HG02571 (cell line): ENCODE measurements around the gene MRGPRX3.

ENCODE experiments used
- ATAC-seq: cut with Tn5 transposase; IDR thresholded peaks from one replicate; pipeline ENCODE4 v1.9.1; 2021; ENCODE audit warnings: mild to moderate bottlenecking, moderate library complexity; ENCODE audit not compliant: unreplicated experiment

The MRGPRX3 gene

DNA sequence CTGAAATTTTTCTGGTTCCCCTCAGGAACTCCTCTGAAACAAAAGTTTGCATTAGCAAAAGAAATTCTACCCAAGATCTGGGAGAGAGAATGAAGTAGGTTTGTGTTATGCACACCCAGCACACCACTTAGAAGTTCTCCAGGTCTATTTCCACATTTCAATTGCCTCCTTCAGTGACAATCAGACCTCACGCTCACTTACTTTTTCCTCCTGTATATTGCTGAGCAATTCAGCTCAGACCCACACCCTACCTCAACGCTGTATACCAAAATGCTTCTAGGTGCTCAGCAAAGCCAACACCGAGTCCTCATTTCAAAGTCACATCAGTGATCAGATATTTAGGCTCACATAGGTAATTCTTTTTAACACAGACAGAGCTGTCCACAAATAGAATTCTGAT, 19.2 kb downstream of the MRGPRX3 start:
- no peak for ATAC-seq

DNA sequence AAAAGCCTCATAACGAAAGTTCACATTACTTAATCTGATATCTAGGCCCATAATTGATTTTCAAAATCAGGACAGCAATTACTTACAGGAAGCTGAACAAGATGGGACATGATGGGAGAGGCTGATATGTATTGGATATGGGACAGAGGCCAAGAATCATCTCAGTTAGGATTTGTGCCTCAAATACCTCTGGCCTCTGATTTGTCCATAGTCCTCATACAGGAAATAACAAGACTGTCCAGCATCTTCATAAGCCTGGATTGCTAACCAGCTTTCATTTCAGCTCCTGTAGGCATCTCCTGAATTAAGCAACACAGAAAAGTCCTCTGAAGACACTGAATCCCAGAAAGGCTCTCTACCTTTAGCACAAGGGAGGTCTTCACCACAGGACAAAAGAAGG, 36.0 kb downstream of the MRGPRX3 start:
- no peak for ATAC-seq

DNA sequence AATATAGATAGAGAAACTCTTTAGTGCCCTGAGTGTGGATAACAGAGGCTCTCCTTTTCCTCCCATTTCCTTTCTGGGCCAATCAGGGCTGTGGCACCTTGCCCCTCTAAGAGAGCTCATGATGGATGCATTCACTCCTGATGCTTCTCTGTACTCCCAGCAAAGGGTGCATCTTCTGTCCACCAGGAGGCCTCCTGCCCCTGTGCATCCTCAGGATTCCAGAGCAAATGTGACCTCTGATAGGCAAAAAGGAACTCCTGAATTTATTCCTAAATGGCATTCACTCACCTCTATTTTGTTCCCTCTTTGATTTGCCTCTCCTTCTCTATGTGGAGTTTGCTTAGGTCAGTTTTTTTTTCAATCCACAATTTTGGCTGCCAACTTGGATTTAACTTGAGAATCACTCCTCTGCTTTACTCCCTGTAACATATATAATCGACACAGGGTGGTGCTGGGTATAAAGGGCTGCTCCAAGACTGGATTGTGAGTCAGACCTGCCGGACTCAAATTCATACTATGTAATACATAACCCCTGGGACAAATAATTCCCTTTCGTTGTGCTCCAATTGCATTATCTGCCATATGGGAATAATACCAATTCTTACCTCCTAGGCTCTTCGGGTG, 39.1 kb downstream of the MRGPRX3 start:
- no peak for ATAC-seq

DNA sequence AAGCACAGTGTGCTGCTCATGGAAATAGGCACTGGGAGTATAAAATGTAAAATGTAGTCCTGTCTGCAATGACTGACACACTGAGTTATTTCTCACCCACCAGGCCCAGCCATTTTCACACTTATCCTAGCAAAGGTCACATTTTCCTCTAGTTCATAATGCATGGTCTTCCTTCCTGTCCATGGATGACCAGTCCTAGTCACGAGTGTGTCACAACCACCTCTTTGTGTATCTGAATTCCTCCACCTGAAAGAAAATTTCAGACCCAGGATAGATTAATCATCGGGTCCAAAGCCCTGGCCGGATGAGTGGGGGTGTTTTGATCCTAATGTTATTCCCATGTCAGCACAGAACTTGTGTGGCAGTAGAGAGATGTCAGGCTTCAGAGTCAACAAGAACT, 40.3 kb downstream of the MRGPRX3 start, which contains the start of gene MRGPRX4:
Gene MRGPRX4, plus strand, starts transcription at position 172 of the 400 bp plus-strand sequence. CDS start 420 bp downstream, outside the sequence.
- no peak for ATAC-seq

DNA sequence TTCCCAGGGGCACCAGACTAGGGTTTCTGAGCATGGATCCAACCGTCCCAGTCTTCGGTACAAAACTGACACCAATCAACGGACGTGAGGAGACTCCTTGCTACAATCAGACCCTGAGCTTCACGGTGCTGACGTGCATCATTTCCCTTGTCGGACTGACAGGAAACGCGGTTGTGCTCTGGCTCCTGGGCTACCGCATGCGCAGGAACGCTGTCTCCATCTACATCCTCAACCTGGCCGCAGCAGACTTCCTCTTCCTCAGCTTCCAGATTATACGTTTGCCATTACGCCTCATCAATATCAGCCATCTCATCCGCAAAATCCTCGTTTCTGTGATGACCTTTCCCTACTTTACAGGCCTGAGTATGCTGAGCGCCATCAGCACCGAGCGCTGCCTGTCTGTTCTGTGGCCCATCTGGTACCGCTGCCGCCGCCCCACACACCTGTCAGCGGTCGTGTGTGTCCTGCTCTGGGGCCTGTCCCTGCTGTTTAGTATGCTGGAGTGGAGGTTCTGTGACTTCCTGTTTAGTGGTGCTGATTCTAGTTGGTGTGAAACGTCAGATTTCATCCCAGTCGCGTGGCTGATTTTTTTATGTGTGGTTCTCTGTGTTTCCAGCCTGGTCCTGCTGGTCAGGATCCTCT, 41.0 kb downstream of the MRGPRX3 start:
- no peak for ATAC-seq
